Measurements from ENCODE around the gene DNER. TPM values are rescaled to one million over a fixed set of nuclear protein-coding genes. Genes with fewer than 3 reads are reported as not detected.

DNER gene
- polyA plus RNA-seq, 1 donor (not counting 4 experiments of a cell fraction or from before 2014, with no cell fraction given) = 8.5 TPM

DNA sequence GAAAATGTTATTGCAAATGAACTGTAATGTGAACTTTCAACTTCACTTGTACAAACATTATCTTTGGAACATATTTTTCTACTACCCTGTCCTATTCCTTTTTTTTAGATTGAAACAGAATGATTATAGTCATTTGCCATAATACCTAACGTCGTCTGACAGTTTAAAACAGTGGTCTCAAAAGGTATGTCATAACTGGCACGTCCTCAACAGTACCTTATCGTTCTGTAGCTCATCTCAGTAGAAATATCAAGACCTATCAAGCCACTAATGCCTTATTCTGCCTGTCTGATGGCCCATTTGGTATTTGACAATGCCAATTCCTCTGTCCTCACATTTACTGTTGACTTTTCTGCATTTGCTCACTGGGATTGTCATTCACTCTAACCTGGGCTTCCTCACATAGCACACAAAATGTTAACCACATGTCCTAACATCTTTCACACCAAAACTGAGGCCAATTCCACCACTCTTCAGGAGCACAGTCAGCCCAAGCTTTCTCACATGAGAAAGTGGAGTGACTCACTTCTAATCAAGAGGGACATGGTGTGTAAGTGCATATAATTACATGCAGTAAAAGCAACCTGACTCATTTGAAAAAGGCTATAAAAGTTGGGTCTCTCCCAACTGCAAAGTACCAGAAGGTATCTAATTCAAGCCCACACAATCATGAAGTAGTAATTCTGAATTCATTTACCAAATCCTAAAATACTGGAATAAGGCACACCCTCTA, 34.8 kb downstream of the DNER start:
- FAIRE-seq (no peak), DNase-seq (ENCODE audit: low read depth, low spot score) (no peak)
- Histone ChIP-seq H3K9me3 (ENCODE audit: control insufficient read depth, low read depth, low read length) (no peaks in the 10 kb centered on the region), H3K27ac (ENCODE audit: control insufficient read depth, insufficient read depth, low read length) (no peak overlapping the region), H3K4me2 (ENCODE audit: control insufficient read depth, extremely low read depth, insufficient read depth, low read depth, low read length) (no peak overlapping the region), H3K79me2 (ENCODE audit: control insufficient read depth, insufficient read depth, low read length) (no peaks in the 10 kb centered on the region), H4K20me1 (ENCODE audit: control insufficient read depth, extremely low read depth, insufficient read depth, low read length) (no peaks in the 10 kb centered on the region), H3K4me3 (ENCODE audit: control insufficient read depth in 2 of 3, extremely low read depth in 1 of 3, insufficient read depth in 2 of 3, low read depth in 1 of 3, low read length in 3 of 3) (no peak overlapping the region), H3K4me1 (ENCODE audit: control insufficient read depth, extremely low read depth, insufficient read depth, low read length) (no peaks in the 10 kb centered on the region), H3K9me1 (ENCODE audit: control insufficient read depth, extremely low read depth, insufficient read depth, low read length) (no peaks in the 10 kb centered on the region), H3K9ac (ENCODE audit: control insufficient read depth, extremely low read depth, insufficient read depth, low read length) (no peak overlapping the region), H3K27me3 (ENCODE audit: control insufficient read depth, extremely low read depth, insufficient read depth, low read length) (peaks cover 5% of the 10 kb centered on the region), H2AFZ (ENCODE audit: control insufficient read depth, low read length) (no peak overlapping the region), H3K36me3 (ENCODE audit: control insufficient read depth in 2 of 2, extremely low read depth in 1 of 2, insufficient read depth in 2 of 2, low read length in 2 of 2) (no peaks in the 10 kb centered on the region)
- dilution Hi-C loops (cut with MboI; ENCODE audit: extremely low pct_ligation_motif_present, low sequenced_read_pairs) = no loop called here
- TF ChIP-seq EZH2 (IDR thresholded peaks at IDR 0.05; ENCODE audit: low read length) = no peak
- TF ChIP-seq, protein P1, sequence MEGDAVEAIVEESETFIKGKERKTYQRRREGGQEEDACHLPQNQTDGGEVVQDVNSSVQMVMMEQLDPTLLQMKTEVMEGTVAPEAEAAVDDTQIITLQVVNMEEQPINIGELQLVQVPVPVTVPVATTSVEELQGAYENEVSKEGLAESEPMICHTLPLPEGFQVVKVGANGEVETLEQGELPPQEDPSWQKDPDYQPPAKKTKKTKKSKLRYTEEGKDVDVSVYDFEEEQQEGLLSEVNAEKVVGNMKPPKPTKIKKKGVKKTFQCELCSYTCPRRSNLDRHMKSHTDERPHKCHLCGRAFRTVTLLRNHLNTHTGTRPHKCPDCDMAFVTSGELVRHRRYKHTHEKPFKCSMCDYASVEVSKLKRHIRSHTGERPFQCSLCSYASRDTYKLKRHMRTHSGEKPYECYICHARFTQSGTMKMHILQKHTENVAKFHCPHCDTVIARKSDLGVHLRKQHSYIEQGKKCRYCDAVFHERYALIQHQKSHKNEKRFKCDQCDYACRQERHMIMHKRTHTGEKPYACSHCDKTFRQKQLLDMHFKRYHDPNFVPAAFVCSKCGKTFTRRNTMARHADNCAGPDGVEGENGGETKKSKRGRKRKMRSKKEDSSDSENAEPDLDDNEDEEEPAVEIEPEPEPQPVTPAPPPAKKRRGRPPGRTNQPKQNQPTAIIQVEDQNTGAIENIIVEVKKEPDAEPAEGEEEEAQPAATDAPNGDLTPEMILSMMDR (optimal IDR thresholded peaks at IDR 0.05 in 1 of 3, IDR thresholded peaks at IDR 0.05 in 1 of 3, conservative IDR thresholded peaks at IDR 0.05 in 1 of 3; ENCODE audit: extremely low read depth in 1 of 3, insufficient read depth in 2 of 3, low read length in 3 of 3) = no peak

DNA sequence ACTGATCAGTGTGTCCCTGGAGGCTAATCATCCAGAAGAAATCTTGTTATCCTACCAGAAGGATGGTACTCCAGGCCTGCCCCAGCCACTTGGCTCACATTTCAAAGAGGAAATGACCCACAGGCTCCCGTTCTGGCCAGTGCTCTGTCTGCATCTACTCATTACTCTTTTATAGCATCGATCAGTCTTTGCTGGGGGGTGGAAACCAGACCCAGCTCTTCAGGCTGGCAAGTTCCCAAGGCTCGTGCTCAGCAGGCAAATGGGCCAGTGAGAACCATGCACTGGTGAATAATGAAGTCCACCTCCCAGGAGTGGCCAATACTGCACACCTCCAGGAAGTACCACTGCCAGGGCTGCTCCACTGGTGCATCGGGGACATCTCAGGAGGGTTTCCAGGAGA, 38.8 kb downstream of the DNER start:
- dilution Hi-C loops (cut with MboI; ENCODE audit: extremely low pct_ligation_motif_present, low sequenced_read_pairs) = no loop called here
- Histone ChIP-seq H3K4me3 (ENCODE audit: control insufficient read depth in 2 of 3, extremely low read depth in 1 of 3, insufficient read depth in 2 of 3, low read depth in 1 of 3, low read length in 3 of 3) (no peak overlapping the region), H3K27me3 (ENCODE audit: control insufficient read depth, extremely low read depth, insufficient read depth, low read length) (no peaks in the 10 kb centered on the region), H3K4me1 (ENCODE audit: control insufficient read depth, extremely low read depth, insufficient read depth, low read length) (no peaks in the 10 kb centered on the region), H3K9me1 (ENCODE audit: control insufficient read depth, extremely low read depth, insufficient read depth, low read length) (no peaks in the 10 kb centered on the region), H4K20me1 (ENCODE audit: control insufficient read depth, extremely low read depth, insufficient read depth, low read length) (no peaks in the 10 kb centered on the region), H3K27ac (ENCODE audit: control insufficient read depth, insufficient read depth, low read length) (no peak overlapping the region), H3K9ac (ENCODE audit: control insufficient read depth, extremely low read depth, insufficient read depth, low read length) (no peak overlapping the region), H3K4me2 (ENCODE audit: control insufficient read depth, extremely low read depth, insufficient read depth, low read depth, low read length) (no peak overlapping the region), H3K9me3 (ENCODE audit: control insufficient read depth, low read depth, low read length) (no peaks in the 10 kb centered on the region), H3K79me2 (ENCODE audit: control insufficient read depth, insufficient read depth, low read length) (no peaks in the 10 kb centered on the region), H3K36me3 (ENCODE audit: control insufficient read depth in 2 of 2, extremely low read depth in 1 of 2, insufficient read depth in 2 of 2, low read length in 2 of 2) (no peaks in the 10 kb centered on the region), H2AFZ (ENCODE audit: control insufficient read depth, low read length) (no peak overlapping the region)
- FAIRE-seq = no peak
- TF ChIP-seq, protein P1 (optimal IDR thresholded peaks at IDR 0.05 in 1 of 3, IDR thresholded peaks at IDR 0.05 in 1 of 3, conservative IDR thresholded peaks at IDR 0.05 in 1 of 3; ENCODE audit: extremely low read depth in 1 of 3, insufficient read depth in 2 of 3, low read length in 3 of 3) = no peak
- no peak for TF ChIP-seq EZH2 (IDR thresholded peaks at IDR 0.05; ENCODE audit: low read length)
- no peak for DNase-seq (ENCODE audit: low read depth, low spot score)

Data from keratinocyte (primary cell).